RWPE2 (cell line): Measurements from ENCODE around the gene PDZD8.
A peak's percentile ranks its signal among the peaks of the same experiment; 100 is the strongest.

Experiments
- ATAC-seq: fragments of 200-7000 bp; cut with Tn5 transposase; 3 replicates; pipeline ENCODE4 v1.9.1; 2021; ENCODE audit warnings: low read depth
- DNase-seq: peaks from one replicate; pipeline ENCODE4 v3.0.0-alpha.2; 2020; ENCODE audit warnings: low spot score
- H3K27ac ChIP-seq: fragments of 450-650 bp; 2 replicates; pipeline ENCODE4 v1.5.1; 2017; ENCODE audit warnings: mild to moderate bottlenecking; ENCODE audit not compliant: poor library complexity, severe bottlenecking
- H3K27me3 ChIP-seq: fragments of 250-450 bp; sonication (Bioruptor Pico); 2 replicates; pipeline ENCODE4 v1.5.1; 2021; ENCODE audit warnings: mild to moderate bottlenecking, moderate library complexity; ENCODE audit not compliant: insufficient read depth, poor library complexity, severe bottlenecking
- H3K36me3 ChIP-seq: fragments of 250-450 bp; sonication (Bioruptor Pico); 2 replicates; pipeline ENCODE4 v1.5.1; 2020; ENCODE audit warnings: low read depth, mild to moderate bottlenecking, moderate library complexity
- H3K4me1 ChIP-seq: fragments of 250-450 bp; sonication (Bioruptor Pico); 2 replicates; pipeline ENCODE4 v1.5.1; 2021; ENCODE audit warnings: mild to moderate bottlenecking, moderate library complexity; ENCODE audit not compliant: insufficient read depth, poor library complexity, severe bottlenecking
- H3K4me3 ChIP-seq: fragments of 250-450 bp; sonication (Bioruptor Pico); 2 replicates; pipeline ENCODE4 v1.5.1; 2021; ENCODE audit warnings: mild to moderate bottlenecking, moderate library complexity; ENCODE audit not compliant: severe bottlenecking
- H3K9me3 ChIP-seq: fragments of 250-450 bp; sonication (Bioruptor Pico); 2 replicates; pipeline ENCODE4 v1.5.1; 2021; ENCODE audit warnings: mild to moderate bottlenecking, moderate library complexity; ENCODE audit not compliant: severe bottlenecking
- TF ChIP-seq, protein P1 (sequence below): fragments of 450-650 bp; IDR thresholded peaks from one replicate; pipeline ENCODE4 v1.5.1; 2017; ENCODE audit warnings: mild to moderate bottlenecking, moderate library complexity; ENCODE audit not compliant: poor library complexity, severe bottlenecking

Gene PDZD8

DNA sequence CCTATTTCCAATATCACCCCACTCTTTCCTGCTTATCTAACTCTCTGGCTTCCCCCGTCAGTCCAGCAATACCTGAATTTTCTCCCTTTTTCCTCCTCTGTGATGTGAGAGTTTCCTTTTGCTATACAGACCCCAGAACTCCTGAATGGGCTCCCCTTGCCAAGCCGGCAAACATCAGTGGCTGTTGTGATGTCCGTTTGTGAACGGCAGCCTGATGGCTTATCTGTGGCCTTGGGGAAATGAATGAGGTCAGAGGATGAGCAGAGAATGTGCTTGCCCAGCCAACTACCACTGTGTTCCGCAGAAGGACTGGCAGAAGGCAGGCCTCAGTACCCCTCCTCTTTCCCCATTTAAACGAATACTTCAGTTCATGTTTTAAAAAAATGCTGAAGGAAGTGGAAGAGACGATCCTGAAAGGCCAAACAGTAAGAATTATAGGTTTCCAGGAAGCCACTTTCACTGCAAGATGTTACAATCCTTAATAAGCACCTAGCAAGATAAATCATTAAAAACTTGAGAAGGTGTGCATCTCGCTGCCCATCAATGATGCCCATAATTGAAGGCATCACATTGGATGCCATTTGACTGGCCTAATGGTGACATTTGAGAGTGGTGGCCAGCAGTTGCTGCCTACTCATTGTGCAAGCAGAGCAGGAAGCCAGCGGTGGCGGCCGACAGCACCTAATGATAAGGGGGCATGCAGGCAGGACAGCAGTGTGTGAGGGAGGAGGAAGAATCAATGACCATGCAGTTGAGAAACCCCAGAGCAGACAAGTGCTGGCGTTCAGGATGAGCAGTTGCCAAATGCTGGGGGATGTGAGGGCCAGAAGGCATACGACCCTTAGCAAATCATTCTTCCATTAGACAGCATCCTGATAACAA, 102.8 kb downstream of the PDZD8 start:
- ATAC-seq (no peak), DNase-seq (no peak)
- H3K27ac ChIP-seq: peak overlapping the region; percentile 22
- no peaks in the 10 kb centered on the region for H3K27me3 ChIP-seq
- no peak overlapping the region for H3K4me3 ChIP-seq
- peaks cover 13% of the 10 kb centered on the region for H3K4me1 ChIP-seq
- TF ChIP-seq, protein P1, sequence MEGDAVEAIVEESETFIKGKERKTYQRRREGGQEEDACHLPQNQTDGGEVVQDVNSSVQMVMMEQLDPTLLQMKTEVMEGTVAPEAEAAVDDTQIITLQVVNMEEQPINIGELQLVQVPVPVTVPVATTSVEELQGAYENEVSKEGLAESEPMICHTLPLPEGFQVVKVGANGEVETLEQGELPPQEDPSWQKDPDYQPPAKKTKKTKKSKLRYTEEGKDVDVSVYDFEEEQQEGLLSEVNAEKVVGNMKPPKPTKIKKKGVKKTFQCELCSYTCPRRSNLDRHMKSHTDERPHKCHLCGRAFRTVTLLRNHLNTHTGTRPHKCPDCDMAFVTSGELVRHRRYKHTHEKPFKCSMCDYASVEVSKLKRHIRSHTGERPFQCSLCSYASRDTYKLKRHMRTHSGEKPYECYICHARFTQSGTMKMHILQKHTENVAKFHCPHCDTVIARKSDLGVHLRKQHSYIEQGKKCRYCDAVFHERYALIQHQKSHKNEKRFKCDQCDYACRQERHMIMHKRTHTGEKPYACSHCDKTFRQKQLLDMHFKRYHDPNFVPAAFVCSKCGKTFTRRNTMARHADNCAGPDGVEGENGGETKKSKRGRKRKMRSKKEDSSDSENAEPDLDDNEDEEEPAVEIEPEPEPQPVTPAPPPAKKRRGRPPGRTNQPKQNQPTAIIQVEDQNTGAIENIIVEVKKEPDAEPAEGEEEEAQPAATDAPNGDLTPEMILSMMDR: no peak
- no peaks in the 10 kb centered on the region for H3K36me3 ChIP-seq
- H3K9me3 ChIP-seq: no peaks in the 10 kb centered on the region

DNA sequence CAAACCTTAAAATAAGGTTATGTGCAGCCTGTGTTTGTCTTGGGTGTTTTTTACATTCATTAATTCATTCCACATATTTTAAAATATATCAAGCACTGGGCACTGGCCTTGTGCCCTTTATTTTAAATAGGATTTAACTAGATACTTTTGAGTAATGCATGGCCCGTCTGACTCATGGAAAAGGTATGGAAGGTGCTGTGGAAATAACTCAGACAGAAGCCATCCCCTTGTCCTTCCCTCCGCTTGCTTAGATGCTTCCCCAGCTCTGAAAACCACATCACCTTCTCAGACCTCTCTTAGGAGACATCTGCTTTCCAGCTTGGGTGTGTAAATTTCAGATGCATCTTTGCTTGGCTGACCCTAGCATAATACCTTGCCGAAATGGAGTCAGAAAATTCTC, 103.8 kb downstream of the PDZD8 start:
- no peaks in the 10 kb centered on the region for H3K9me3 ChIP-seq
- peak overlapping the region; percentile 22 for H3K27ac ChIP-seq
- peak; percentile 95 for ATAC-seq
- H3K4me3 ChIP-seq: no peak overlapping the region
- TF ChIP-seq, protein P1: no peak
- no peak for DNase-seq
- H3K27me3 ChIP-seq: no peaks in the 10 kb centered on the region
- H3K36me3 ChIP-seq: no peaks in the 10 kb centered on the region
- peaks cover 13% of the 10 kb centered on the region for H3K4me1 ChIP-seq

DNA sequence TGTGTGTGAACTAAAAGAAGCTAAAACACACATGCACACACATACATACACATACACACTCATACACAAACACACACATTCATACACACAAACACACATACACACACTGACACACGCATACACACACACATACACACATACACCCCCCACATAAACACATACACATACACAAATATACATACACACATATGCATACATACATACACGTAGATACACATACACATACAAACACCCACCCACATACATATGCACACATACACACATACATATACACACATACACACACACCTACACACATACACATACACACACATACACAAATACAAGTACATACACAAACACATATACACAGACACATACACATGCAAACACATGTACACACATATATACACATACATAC, 106.3 kb downstream of the PDZD8 start:
- ATAC-seq: no peak
- H3K4me3 ChIP-seq: no peak overlapping the region
- no peaks in the 10 kb centered on the region for H3K36me3 ChIP-seq
- H3K9me3 ChIP-seq: no peaks in the 10 kb centered on the region
- no peak overlapping the region for H3K27ac ChIP-seq
- peaks cover 13% of the 10 kb centered on the region for H3K4me1 ChIP-seq
- no peak for DNase-seq
- TF ChIP-seq, protein P1: no peak
- no peaks in the 10 kb centered on the region for H3K27me3 ChIP-seq

DNA sequence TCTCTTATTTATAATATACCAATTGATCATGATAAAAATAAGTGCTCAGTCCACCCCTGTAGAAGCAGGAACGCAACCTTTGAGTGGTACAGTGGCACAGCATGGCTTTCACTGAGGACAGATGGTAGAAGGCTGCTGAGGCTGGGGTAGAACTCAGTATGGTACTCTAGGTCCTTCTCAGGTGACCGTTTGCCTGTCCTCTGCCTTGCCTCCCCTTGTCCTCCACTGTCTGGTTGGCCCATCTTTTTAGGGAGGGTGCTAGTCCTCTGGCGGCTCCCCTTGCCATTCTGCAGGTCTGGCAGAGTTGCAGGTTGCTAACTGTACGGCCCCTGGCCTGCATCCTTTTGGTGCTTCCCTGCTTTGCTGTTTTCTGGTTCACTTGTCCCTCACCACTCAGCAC, 107.0 kb downstream of the PDZD8 start:
- Histone ChIP-seq H3K36me3 (no peaks in the 10 kb centered on the region), H3K27me3 (no peaks in the 10 kb centered on the region), H3K9me3 (no peaks in the 10 kb centered on the region), H3K27ac (no peak overlapping the region), H3K4me3 (no peak overlapping the region), H3K4me1 (peaks cover 13% of the 10 kb centered on the region)
- DNase-seq: no peak
- ATAC-seq: no peak
- TF ChIP-seq, protein P1: no peak

DNA sequence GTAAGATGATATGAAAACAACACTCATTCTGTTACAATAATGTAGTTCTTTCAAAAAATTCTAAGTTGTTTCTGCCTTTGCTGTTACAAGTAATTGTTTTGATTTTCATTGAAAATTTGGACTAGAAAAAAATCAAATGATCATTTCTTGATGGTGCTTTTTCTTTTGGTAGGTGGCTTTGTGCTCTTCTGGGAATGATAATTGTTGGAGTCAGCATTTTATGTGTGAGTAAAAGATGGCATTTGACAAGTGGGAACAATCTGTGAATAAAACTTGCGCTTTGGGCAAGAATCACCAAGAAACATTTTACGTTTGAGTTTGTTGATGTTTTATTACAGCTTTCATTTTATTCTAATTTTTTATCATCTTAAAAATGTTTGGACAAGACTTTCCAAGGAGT, 108.4 kb downstream of the PDZD8 start:
- Histone ChIP-seq H3K27ac (no peak overlapping the region), H3K36me3 (no peaks in the 10 kb centered on the region), H3K4me1 (peaks cover 13% of the 10 kb centered on the region), H3K4me3 (no peak overlapping the region), H3K9me3 (no peaks in the 10 kb centered on the region), H3K27me3 (no peaks in the 10 kb centered on the region)
- DNase-seq: no peak
- no peak for ATAC-seq
- TF ChIP-seq, protein P1: no peak
